Fibroblast of mammary gland (primary cell): ENCODE measurements around the gene SLC16A11.
A peak's percentile ranks its signal among the peaks of the same experiment; 100 is the strongest.
"Not testable (repeated sequence)": the region's sequence is repeated elsewhere in the genome, so short reads cannot be mapped to it uniquely, and the experiment has no call there.

Experiments
- DNase-seq: peaks from one replicate; pipeline ENCODE4 v3.0.0-alpha.2; 2010; ENCODE audit warnings: low read depth
- H3K4me3 ChIP-seq: 2 replicates; pipeline ENCODE4 v1.5.1; 2011; ENCODE audit warnings: low read depth, mild to moderate bottlenecking, low read length, moderate library complexity; ENCODE audit not compliant: control insufficient read depth
- TF ChIP-seq, protein P1 (sequence below): conservative IDR thresholded peaks from 2 replicates; pipeline ENCODE4 v1.5.1; 2011; ENCODE audit warnings: low read depth, low read length, inconsistent platforms; ENCODE audit not compliant: control insufficient read depth, insufficient read depth

Gene SLC16A11

DNA sequence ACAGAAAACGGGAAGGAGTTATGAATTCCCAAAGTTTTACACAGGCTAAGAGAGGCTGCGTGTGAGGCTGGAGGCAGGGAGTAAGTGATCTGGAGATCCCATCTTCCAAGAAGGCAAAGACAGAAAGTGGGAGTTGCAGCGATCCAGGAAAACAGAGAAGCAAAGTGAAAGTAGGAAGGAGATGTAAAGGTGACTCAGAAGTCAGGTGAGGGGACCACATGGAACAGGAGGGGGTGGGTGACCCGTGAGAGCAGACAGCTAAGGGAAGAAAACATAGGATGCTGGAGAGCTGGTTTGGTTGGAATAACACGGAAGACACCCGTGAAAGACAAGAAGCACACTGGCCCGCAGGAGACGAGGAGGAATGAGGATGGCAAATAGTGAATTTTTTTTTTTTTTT is 46.7 kb downstream of the SLC16A11 start:
- no peak overlapping the region for H3K4me3 ChIP-seq
- TF ChIP-seq, protein P1, sequence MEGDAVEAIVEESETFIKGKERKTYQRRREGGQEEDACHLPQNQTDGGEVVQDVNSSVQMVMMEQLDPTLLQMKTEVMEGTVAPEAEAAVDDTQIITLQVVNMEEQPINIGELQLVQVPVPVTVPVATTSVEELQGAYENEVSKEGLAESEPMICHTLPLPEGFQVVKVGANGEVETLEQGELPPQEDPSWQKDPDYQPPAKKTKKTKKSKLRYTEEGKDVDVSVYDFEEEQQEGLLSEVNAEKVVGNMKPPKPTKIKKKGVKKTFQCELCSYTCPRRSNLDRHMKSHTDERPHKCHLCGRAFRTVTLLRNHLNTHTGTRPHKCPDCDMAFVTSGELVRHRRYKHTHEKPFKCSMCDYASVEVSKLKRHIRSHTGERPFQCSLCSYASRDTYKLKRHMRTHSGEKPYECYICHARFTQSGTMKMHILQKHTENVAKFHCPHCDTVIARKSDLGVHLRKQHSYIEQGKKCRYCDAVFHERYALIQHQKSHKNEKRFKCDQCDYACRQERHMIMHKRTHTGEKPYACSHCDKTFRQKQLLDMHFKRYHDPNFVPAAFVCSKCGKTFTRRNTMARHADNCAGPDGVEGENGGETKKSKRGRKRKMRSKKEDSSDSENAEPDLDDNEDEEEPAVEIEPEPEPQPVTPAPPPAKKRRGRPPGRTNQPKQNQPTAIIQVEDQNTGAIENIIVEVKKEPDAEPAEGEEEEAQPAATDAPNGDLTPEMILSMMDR, result no peak
- DNase-seq, result no peak

DNA sequence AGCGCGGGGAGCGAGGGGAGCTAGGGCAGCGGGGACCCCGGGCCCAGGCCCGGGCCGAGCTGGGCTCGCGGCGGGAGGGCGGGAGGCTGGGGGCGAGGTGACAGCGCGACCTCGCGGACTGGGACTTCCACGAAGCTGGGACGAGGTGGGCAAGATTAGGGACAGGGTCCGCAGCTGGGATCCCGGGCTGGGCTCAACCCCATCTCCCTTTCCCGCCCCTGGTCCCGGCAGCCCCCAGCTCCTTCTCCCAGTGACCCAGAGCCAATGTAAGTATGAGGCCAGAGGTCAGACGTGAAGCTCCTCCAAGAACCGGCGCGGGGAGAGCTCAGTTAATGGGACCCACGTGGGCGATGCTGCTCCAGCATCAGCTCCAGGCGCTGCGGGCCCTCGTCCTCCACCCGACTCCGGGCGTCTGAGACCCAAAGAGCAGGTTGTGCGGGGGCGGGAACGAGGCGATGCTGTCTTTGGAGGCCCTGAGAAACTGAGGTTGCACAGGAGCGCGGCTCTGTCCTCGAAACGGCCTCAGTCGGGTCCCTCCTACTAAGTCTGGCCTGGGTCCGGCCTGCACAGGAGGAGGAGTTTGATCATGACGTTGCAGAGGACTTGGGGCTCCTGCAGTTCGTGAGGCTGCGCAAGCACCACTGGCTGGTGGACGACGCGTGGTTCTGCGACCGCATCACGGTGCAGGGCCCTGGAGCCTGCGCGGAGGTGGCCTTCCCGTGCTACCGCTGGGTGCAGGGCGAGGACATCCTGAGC is 47.5 kb downstream of the SLC16A11 start:
- no peak for DNase-seq
- TF ChIP-seq, protein P1, result no peak
- H3K4me3 ChIP-seq, result no peak overlapping the region

DNA sequence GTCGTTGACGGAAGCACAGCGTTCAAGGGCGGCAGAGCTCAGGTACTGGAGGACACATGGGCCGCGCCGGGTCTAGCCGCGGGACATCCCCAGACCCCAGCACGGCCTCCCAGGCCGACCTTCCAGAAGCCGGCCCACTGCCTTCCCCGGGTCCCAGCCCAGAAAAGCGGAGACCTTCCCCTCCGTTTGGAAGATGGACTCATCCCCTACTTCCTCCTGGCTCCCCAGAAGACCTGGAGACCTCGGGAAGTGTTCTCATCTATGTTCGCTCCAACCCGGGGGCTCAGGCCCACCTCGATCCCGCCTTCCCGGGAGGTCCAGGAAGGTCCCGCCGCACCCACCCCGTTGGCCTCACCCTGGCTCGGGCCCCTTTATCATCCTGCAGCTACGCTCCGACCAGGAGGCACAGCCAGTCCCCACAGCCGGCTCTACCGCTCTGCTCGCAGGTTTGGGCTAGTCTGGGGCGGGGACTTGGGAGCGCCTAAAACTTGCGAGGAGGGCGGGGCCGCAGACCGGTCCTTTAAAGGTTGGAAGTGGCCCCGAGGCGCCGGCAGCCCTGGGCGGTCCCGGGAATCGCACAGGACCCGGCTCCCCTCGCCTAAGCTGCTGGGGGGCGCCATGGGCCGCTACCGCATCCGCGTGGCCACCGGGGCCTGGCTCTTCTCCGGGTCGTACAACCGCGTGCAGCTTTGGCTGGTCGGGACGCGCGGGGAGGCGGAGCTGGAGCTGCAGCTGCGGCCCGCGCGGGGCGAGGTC is 48.2 kb downstream of the SLC16A11 start, which contains the start of gene ALOX12:
Gene ALOX12, plus strand, starts transcription at position 550 of the 756 bp plus-strand sequence. Its CDS starts 69 bp downstream, at position 619.
- TF ChIP-seq, protein P1, result no peak
- H3K4me3 ChIP-seq, result peak within 1 kb of the TSS; percentile 16
- no peak for DNase-seq

DNA sequence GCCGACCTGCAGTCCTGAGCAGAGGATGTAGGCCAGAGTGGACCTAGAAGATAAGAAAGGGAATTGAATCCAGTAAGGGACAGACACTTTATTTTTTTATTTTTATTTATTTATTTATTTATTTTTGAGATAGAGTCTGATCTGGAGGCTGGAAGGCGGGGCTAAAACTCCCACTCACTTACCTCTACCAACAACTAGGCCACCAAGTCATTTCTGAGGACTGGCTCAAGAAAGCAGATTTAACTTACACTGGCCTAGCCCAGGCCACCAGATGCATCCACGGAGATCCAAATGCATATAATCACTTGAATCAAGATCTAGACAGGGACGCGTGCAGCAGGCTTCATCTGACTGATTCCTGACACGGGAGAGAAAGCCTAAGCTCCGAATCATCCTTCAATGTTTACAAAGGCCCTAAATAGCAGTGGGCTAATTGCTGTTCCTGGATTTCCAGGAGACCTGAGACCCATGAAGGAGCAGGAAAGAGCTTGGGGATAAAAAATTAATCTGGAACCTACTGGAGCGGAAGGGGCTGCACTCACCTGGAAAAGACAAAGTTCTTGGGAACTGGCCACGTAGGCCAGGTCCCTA is 49.1 kb downstream of the SLC16A11 start:
- H3K4me3 ChIP-seq, result no peak overlapping the region
- DNase-seq, result no peak
- TF ChIP-seq, protein P1, result no peak

DNA sequence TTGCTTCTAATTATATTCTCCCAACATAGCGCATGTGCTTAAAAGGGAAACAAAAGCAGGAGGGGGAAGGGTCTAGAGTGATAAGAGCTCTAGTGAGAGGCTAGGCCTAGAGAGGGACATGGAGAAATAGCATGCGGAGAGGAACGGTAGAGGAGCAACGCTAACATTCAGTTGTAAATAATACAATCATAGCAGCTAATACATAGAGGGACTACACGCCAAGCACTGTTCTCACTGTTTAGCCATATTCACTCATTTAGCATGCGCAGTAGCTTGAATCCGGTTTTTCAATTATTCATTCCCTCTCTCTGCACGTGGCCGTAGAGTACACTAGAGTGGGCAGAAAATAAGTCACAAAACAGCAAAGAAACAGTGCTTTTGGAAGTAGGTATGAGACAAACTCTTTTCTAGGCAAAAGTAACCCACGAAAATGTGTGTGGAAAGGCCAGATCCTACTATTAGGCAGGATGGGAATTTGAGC is 49.7 kb downstream of the SLC16A11 start:
- TF ChIP-seq, protein P1, result no peak
- DNase-seq, result no peak
- H3K4me3 ChIP-seq, result no peak overlapping the region

DNA sequence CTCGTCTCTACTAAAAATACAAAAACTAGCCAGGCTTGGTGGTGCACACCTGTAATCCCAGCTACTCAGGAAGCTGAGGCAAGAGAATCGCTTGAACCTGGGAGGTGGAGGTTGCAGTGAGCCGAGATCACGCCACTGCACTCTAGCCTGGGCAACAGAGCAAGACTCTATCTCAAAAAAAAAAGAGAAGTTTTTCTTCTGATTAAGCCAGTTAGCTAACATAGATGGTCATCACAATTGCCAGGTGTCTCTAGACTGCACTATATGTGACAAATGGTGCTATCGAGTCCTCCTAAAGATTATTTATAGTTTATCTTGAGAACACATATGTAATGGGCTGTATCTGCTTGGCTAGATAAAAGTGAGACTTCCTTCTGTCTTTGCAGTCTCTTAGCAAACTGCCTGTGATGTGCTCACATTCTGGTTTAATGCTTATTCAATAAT is 50.3 kb downstream of the SLC16A11 start:
- H3K4me3 ChIP-seq, DNase-seq: not testable (repeated sequence)
